ENCODE results near the gene ERG28.

DNA sequence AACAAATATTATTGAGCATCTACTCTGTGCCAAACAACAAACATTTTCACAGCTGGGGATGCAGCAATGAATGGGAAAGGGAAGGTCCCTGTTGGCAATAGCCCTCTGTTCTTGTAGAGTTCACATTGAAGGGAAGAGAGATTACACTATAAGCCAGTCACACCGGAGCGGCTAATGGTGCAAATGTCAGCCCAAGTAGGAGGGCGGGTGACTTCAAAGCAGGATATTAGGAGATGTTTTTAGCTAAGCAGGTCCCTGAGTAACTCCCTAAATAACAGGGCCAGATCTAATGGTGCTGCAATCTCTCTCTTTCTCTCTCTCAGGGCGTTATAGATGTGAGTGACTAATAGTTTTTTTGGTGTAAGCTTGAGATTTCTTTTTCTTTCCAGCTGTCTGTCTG lies 51.6 kb downstream of the ERG28 start:
- no peak for TF ChIP-seq ZFP30 (CRISPR knock-in tag; IDR thresholded peaks at IDR 0.05)
- TF ChIP-seq ESRRG (CRISPR knock-in tag; IDR thresholded peaks at IDR 0.05): no peak
- TF ChIP-seq, protein P1, sequence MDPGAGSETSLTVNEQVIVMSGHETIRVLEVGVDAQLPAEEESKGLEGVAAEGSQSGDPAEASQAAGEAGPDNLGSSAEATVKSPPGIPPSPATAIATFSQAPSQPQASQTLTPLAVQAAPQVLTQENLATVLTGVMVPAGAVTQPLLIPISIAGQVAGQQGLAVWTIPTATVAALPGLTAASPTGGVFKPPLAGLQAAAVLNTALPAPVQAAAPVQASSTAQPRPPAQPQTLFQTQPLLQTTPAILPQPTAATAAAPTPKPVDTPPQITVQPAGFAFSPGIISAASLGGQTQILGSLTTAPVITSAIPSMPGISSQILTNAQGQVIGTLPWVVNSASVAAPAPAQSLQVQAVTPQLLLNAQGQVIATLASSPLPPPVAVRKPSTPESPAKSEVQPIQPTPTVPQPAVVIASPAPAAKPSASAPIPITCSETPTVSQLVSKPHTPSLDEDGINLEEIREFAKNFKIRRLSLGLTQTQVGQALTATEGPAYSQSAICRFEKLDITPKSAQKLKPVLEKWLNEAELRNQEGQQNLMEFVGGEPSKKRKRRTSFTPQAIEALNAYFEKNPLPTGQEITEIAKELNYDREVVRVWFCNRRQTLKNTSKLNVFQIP (CRISPR knock-in tag; IDR thresholded peaks at IDR 0.05; ENCODE audit: borderline replicate concordance, low read depth): no peak
- no peak for TF ChIP-seq RARB (CRISPR knock-in tag; IDR thresholded peaks at IDR 0.05)
- TF ChIP-seq ZC3H10 (CRISPR knock-in tag; IDR thresholded peaks at IDR 0.05): no peak
- no peak for TF ChIP-seq ZNF70 (CRISPR knock-in tag; IDR thresholded peaks at IDR 0.05)
- no peak for TF ChIP-seq SNAI2 (CRISPR knock-in tag; IDR thresholded peaks at IDR 0.05)
- TF ChIP-seq, protein P2, sequence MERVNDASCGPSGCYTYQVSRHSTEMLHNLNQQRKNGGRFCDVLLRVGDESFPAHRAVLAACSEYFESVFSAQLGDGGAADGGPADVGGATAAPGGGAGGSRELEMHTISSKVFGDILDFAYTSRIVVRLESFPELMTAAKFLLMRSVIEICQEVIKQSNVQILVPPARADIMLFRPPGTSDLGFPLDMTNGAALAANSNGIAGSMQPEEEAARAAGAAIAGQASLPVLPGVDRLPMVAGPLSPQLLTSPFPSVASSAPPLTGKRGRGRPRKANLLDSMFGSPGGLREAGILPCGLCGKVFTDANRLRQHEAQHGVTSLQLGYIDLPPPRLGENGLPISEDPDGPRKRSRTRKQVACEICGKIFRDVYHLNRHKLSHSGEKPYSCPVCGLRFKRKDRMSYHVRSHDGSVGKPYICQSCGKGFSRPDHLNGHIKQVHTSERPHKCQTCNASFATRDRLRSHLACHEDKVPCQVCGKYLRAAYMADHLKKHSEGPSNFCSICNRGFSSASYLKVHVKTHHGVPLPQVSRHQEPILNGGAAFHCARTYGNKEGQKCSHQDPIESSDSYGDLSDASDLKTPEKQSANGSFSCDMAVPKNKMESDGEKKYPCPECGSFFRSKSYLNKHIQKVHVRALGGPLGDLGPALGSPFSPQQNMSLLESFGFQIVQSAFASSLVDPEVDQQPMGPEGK (CRISPR knock-in tag; IDR thresholded peaks at IDR 0.05; ENCODE audit: borderline replicate concordance): no peak
- TF ChIP-seq ZFP3 (CRISPR knock-in tag; IDR thresholded peaks at IDR 0.05): no peak
- no peak for TF ChIP-seq BACH2 (CRISPR knock-in tag; IDR thresholded peaks at IDR 0.05; ENCODE audit: borderline replicate concordance)
- TF ChIP-seq TOX (CRISPR knock-in tag; IDR thresholded peaks at IDR 0.05; ENCODE audit: borderline replicate concordance): no peak
- TF ChIP-seq TCF4 (CRISPR knock-in tag; IDR thresholded peaks at IDR 0.05; ENCODE audit: borderline replicate concordance): no peak

Data from SK-N-SH treated with all-trans-retinoic acid at 6 μM for 48 hours (cell line).